ENCODE results near the gene NREP. TPM values are rescaled to one million over a fixed set of nuclear protein-coding genes. Genes with fewer than 3 reads are reported as not detected.

The NREP gene
- total and polyA plus RNA-seq, 7 experiments from 2014 or later, result 3.5 to 28.7 (median 9.0) TPM

GRCh38 chr5:111755942-111756381, 1.0 kb downstream of the NREP start:
- DNase-seq (no peak), ATAC-seq (no peak)
- Mint-ChIP-seq H3K36me3 (peaks cover 0 to 12% (median 0%) of the 10 kb centered on the region in 5 donors), H3K4me3 (peak overlapping the region; percentile 83 to 93 (median 90)), H3K4me1 (peaks cover 4 to 32% (median 18%) of the 10 kb centered on the region in 7 donors), H3K9me3 (no peaks in the 10 kb centered on the region), H3K27me3 (peaks cover 0 to 7% (median 0%) of the 10 kb centered on the region in 5 donors), H3K27ac (peak overlapping the region in 2 of 9 donors; percentile 19 to 78)
- H3K27ac ChIP-seq (ENCODE audit: low read depth, low read length), result no peak overlapping the region
- H3K27me3 ChIP-seq (ENCODE audit: control insufficient read depth in 2 of 2, insufficient read depth in 2 of 2, low read length in 2 of 2), result no peaks in the 10 kb centered on the region
- H3K4me3 ChIP-seq (ENCODE audit: low read length), result no peak overlapping the region
- POLR2A ChIA-PET, result no interaction called here
- no peaks in the 10 kb centered on the region for H3K9me3 ChIP-seq (ENCODE audit: control insufficient read depth in 2 of 3, low read length in 3 of 3)
- H3K4me1 ChIP-seq (ENCODE audit: control insufficient read depth in 2 of 2, insufficient read depth in 2 of 2, low read length in 2 of 2), result peaks cover 0 to 4% of the 10 kb centered on the region in 2 donors
- CTCF ChIA-PET, result no interaction called here
- intact Hi-C loops (cut with micrococcal nuclease), result loop anchor here (2.0 to 10.0 kb wide), 12 partner anchors 54 to 1221 kb away; partner anchors contain the start of genes SLC25A46 (in 2 of the 2), DCP2 (in 1 of the 2), REEP5 (in 1 of the 2) and SRP19 (in 1 of the 2)
- peaks cover 0 to 4% (median 0%) of the 10 kb centered on the region in 3 experiments for H3K36me3 ChIP-seq (ENCODE audit: control insufficient read depth in 2 of 3, insufficient read depth in 3 of 3, low read length in 3 of 3)

DNA sequence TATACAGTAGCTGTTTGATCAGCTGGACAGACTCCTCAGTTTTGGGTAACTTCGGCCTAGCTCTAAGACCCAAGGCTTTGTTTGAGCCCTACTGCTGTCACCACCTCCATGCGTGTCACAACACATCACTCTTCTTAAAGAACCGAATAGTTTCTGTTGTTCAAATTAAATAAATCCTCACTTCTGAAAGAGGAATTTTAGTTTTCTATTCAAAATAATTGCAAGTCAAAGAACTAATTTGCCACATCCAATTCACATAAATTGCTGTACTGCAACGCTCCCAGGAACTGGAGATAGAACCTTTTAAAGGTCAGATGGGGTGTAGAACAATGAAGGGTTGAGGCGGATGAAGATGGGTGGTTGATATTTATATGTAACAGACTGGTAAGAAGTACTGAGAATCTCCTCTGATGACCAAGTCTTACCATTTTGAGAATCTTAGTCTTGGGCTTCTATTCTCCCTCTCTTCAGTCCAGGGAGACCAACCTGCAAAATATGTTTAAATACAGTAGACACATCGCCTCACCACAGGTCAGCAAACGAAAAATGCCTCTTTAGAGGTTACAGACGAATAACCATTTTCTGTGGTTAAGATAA, 1.6 kb downstream of the NREP start:
- Histone ChIP-seq H3K9me3 (ENCODE audit: control insufficient read depth in 2 of 3, low read length in 3 of 3) (no peaks in the 10 kb centered on the region), H3K4me3 (ENCODE audit: low read length) (no peak overlapping the region), H3K36me3 (ENCODE audit: control insufficient read depth in 2 of 3, insufficient read depth in 3 of 3, low read length in 3 of 3) (peaks cover 0 to 4% (median 0%) of the 10 kb centered on the region in 3 experiments), H3K4me1 (ENCODE audit: control insufficient read depth in 2 of 2, insufficient read depth in 2 of 2, low read length in 2 of 2) (peaks cover 0 to 4% of the 10 kb centered on the region in 2 donors), H3K27me3 (ENCODE audit: control insufficient read depth in 2 of 2, insufficient read depth in 2 of 2, low read length in 2 of 2) (no peaks in the 10 kb centered on the region), H3K27ac (ENCODE audit: low read depth, low read length) (no peak overlapping the region)
- DNase-seq (no peak), ATAC-seq (no peak)
- Mint-ChIP-seq H3K4me1 (peaks cover 4 to 32% (median 18%) of the 10 kb centered on the region in 7 donors), H3K36me3 (peaks cover 0 to 14% (median 0%) of the 10 kb centered on the region in 5 donors), H3K4me3 (peak overlapping the region in 9 of 10 donors; percentile 13 to 93 (median 87)), H3K27ac (peak overlapping the region in 4 of 9 donors; percentile 17 to 63 (median 24)), H3K9me3 (no peaks in the 10 kb centered on the region), H3K27me3 (peaks cover 0 to 7% (median 0%) of the 10 kb centered on the region in 5 donors)
- ChIA-PET POLR2A (no interaction called here), CTCF (no interaction called here)
- intact Hi-C loops (cut with micrococcal nuclease), result loop anchor here (5.0 to 10.0 kb wide), 10 partner anchors 53 to 1222 kb away; partner anchors contain the start of genes SLC25A46 (in 2 of the 2), DCP2 (in 1 of the 2), REEP5 (in 1 of the 2) and SRP19 (in 1 of the 2)

DNA sequence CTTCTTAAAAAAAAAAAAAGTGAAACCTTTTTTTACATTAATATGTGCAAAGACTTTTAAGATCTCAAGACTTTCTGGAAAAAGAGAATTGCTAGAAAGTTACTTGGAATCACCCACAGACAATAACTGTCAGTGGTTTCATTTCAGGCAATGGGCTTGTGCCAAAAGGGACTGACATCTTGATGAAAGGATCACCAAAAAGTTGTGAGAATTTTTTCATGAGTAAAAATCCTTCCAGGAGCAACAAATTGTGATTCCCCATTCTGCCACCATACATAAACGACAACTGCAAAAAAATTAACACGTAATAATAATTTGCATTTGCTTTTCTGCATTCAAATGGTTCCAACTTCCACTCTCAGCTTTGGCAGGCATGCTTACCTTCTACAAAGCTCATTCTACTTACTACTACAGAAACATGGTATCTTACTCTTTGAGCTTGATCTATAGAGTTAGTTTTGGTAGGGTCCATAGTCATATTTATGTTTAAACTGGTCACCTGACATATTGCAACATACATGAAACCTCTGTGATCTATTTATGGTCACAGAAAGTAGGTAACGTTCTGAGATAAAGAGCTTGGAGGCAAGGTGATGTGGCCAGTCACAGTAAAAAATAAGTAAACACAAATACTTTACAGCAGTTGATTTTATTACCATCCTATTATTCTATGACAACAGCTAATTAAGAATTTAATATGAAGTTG, 3.0 kb downstream of the NREP start:
- Mint-ChIP-seq H3K9me3 (no peaks in the 10 kb centered on the region), H3K27ac (no peak overlapping the region), H3K36me3 (peaks cover 0 to 18% (median 0%) of the 10 kb centered on the region in 5 donors), H3K4me3 (no peak overlapping the region), H3K27me3 (peaks cover 0 to 7% (median 0%) of the 10 kb centered on the region in 5 donors), H3K4me1 (peaks cover 3 to 32% (median 18%) of the 10 kb centered on the region in 7 donors)
- H3K9me3 ChIP-seq (ENCODE audit: control insufficient read depth in 2 of 3, low read length in 3 of 3), result no peaks in the 10 kb centered on the region
- intact Hi-C loops (cut with micrococcal nuclease), result loop anchor here in 1 of 2 donors (10.0 kb wide), 1 partner anchor 1171 kb away; the partner anchor contains the start of gene REEP5
- no peak overlapping the region for H3K4me3 ChIP-seq (ENCODE audit: low read length)
- H3K27me3 ChIP-seq (ENCODE audit: control insufficient read depth in 2 of 2, insufficient read depth in 2 of 2, low read length in 2 of 2), result no peaks in the 10 kb centered on the region
- POLR2A ChIA-PET, result interaction anchor here (0.6 kb wide), 1 partner anchor 223 kb away, joined by 5 read pairs; no protein-coding TSS in a partner anchor
- no peak overlapping the region for H3K27ac ChIP-seq (ENCODE audit: low read depth, low read length)
- peaks cover 0 to 4% (median 0%) of the 10 kb centered on the region in 3 experiments for H3K36me3 ChIP-seq (ENCODE audit: control insufficient read depth in 2 of 3, insufficient read depth in 3 of 3, low read length in 3 of 3)
- CTCF ChIA-PET, result no interaction called here
- ATAC-seq (no peak), DNase-seq (no peak)
- peaks cover 0 to 4% of the 10 kb centered on the region in 2 donors for H3K4me1 ChIP-seq (ENCODE audit: control insufficient read depth in 2 of 2, insufficient read depth in 2 of 2, low read length in 2 of 2)

- H3K36me3 Mint-ChIP-seq, result peaks cover 0 to 28% (median 0%) of the 10 kb centered on the region in 5 donors
- peaks cover 0 to 7% (median 0%) of the 10 kb centered on the region in 5 donors for H3K27me3 Mint-ChIP-seq
- peaks cover 0 to 4% of the 10 kb centered on the region in 2 donors for H3K4me1 ChIP-seq (ENCODE audit: control insufficient read depth in 2 of 2, insufficient read depth in 2 of 2, low read length in 2 of 2)
- DNase-seq, result no peak
- H3K4me3 Mint-ChIP-seq, result no peak overlapping the region
- H3K36me3 ChIP-seq (ENCODE audit: control insufficient read depth in 2 of 3, insufficient read depth in 3 of 3, low read length in 3 of 3), result no peaks in the 10 kb centered on the region
- no peak overlapping the region for H3K27ac ChIP-seq (ENCODE audit: low read depth, low read length)
- ATAC-seq, result no peak
- H3K4me1 Mint-ChIP-seq, result peaks cover 0 to 34% (median 13%) of the 10 kb centered on the region in 7 donors
- no peaks in the 10 kb centered on the region for H3K9me3 ChIP-seq (ENCODE audit: control insufficient read depth in 2 of 3, low read length in 3 of 3)
- intact Hi-C loops (cut with micrococcal nuclease), result loop anchor here in 1 of 2 donors (10.0 kb wide), 1 partner anchor 1172 kb away; the partner anchor contains the start of gene REEP5
- POLR2A ChIA-PET, result no interaction called here
- CTCF ChIA-PET, result no interaction called here
- H3K4me3 ChIP-seq (ENCODE audit: low read length), result no peak overlapping the region
- H3K27me3 ChIP-seq (ENCODE audit: control insufficient read depth in 2 of 2, insufficient read depth in 2 of 2, low read length in 2 of 2), result no peaks in the 10 kb centered on the region
- H3K27ac Mint-ChIP-seq, result no peak overlapping the region
- no peaks in the 10 kb centered on the region for H3K9me3 Mint-ChIP-seq
Observed at GRCh38 chr5:111752426-111752965, 4.5 kb downstream of the NREP start.

- ATAC-seq, result no peak
- Histone ChIP-seq H3K4me3 (ENCODE audit: low read length) (no peak overlapping the region), H3K4me1 (ENCODE audit: control insufficient read depth in 2 of 2, insufficient read depth in 2 of 2, low read length in 2 of 2) (no peaks in the 10 kb centered on the region), H3K36me3 (ENCODE audit: control insufficient read depth in 2 of 3, insufficient read depth in 3 of 3, low read length in 3 of 3) (no peaks in the 10 kb centered on the region), H3K27me3 (ENCODE audit: control insufficient read depth in 2 of 2, insufficient read depth in 2 of 2, low read length in 2 of 2) (no peaks in the 10 kb centered on the region), H3K9me3 (ENCODE audit: control insufficient read depth in 2 of 3, low read length in 3 of 3) (no peaks in the 10 kb centered on the region), H3K27ac (ENCODE audit: low read depth, low read length) (no peak overlapping the region)
- intact Hi-C loops (cut with micrococcal nuclease), result loop anchor here in 1 of 2 donors (10.0 kb wide), 1 partner anchor 1175 kb away; the partner anchor contains the start of gene REEP5
- peaks cover 0 to 22% (median 0%) of the 10 kb centered on the region in 7 donors for H3K4me1 Mint-ChIP-seq
- CTCF ChIA-PET, result interaction anchor here (0.7 kb wide), 1 partner anchor 11 kb away, joined by 3 read pairs; no protein-coding TSS in a partner anchor
- no peaks in the 10 kb centered on the region for H3K9me3 Mint-ChIP-seq
- no peak overlapping the region for H3K27ac Mint-ChIP-seq
- DNase-seq, result no peak
- H3K27me3 Mint-ChIP-seq, result peaks cover 0 to 7% (median 0%) of the 10 kb centered on the region in 5 donors
- POLR2A ChIA-PET, result no interaction called here
- H3K4me3 Mint-ChIP-seq, result no peak overlapping the region
- peaks cover 0 to 32% (median 0%) of the 10 kb centered on the region in 5 donors for H3K36me3 Mint-ChIP-seq
Observed at GRCh38 chr5:111749303-111750026, 7.5 kb downstream of the NREP start.

GRCh38 chr5:111748304-111748763, 8.7 kb downstream of the NREP start:
- H3K4me1 ChIP-seq (ENCODE audit: control insufficient read depth in 2 of 2, insufficient read depth in 2 of 2, low read length in 2 of 2), result no peaks in the 10 kb centered on the region
- H3K4me1 Mint-ChIP-seq, result peaks cover 0 to 25% (median 0%) of the 10 kb centered on the region in 7 donors
- H3K27ac ChIP-seq (ENCODE audit: low read depth, low read length), result no peak overlapping the region
- H3K36me3 Mint-ChIP-seq, result peaks cover 0 to 28% (median 0%) of the 10 kb centered on the region in 5 donors
- intact Hi-C loops (cut with micrococcal nuclease), result no loop called here
- H3K9me3 ChIP-seq (ENCODE audit: control insufficient read depth in 2 of 3, low read length in 3 of 3), result no peaks in the 10 kb centered on the region
- no peaks in the 10 kb centered on the region for H3K36me3 ChIP-seq (ENCODE audit: control insufficient read depth in 2 of 3, insufficient read depth in 3 of 3, low read length in 3 of 3)
- DNase-seq (no peak), ATAC-seq (no peak)
- no peak overlapping the region for H3K4me3 Mint-ChIP-seq
- H3K4me3 ChIP-seq (ENCODE audit: low read length), result no peak overlapping the region
- peak overlapping the region in 1 of 9 donors; percentile 32 for H3K27ac Mint-ChIP-seq
- ChIA-PET CTCF (no interaction called here), POLR2A (interaction anchor here (0.6 kb wide), 1 partner anchor 8 kb away, joined by 3 read pairs; no protein-coding TSS in a partner anchor)
- no peaks in the 10 kb centered on the region for H3K27me3 ChIP-seq (ENCODE audit: control insufficient read depth in 2 of 2, insufficient read depth in 2 of 2, low read length in 2 of 2)
- no peaks in the 10 kb centered on the region for H3K9me3 Mint-ChIP-seq
- peaks cover 0 to 7% (median 2%) of the 10 kb centered on the region in 5 donors for H3K27me3 Mint-ChIP-seq

All from naive thymus-derived CD4-positive, alpha-beta T cell (primary cell).